ENCODE measurements around the gene TMEM94. TPM values are rescaled to one million over a fixed set of nuclear protein-coding genes. Genes with fewer than 3 reads are reported as not detected.

Gene TMEM94
- total and polyA plus RNA-seq, 2 of the 13 experiments (the other 11 are each of a cell fraction or from before 2014, with no cell fraction given), result 32.6 to 134 TPM

- TF ChIP-seq ZNF10 (CRISPR knock-in tag; IDR thresholded peaks at IDR 0.05; ENCODE audit: borderline replicate concordance, low read depth), result no peak
- TF ChIP-seq ARID3A (IDR thresholded peaks at IDR 0.05; ENCODE audit: low read depth, low read length), result no peak
- no peak for TF ChIP-seq KAT7 (CRISPR knock-in tag; IDR thresholded peaks at IDR 0.05; ENCODE audit: borderline replicate concordance)
- no peak for TF ChIP-seq BCL3 (CRISPR knock-in tag; IDR thresholded peaks at IDR 0.05)
- no peak for TF ChIP-seq ZNF562 (CRISPR knock-in tag; IDR thresholded peaks at IDR 0.05; ENCODE audit: borderline replicate concordance)
- TF ChIP-seq FOXJ3 (CRISPR knock-in tag; IDR thresholded peaks at IDR 0.05; ENCODE audit: borderline replicate concordance), result no peak
- no peak for TF ChIP-seq ZBTB7A (CRISPR knock-in tag; IDR thresholded peaks at IDR 0.05)
- TF ChIP-seq FOXP1 (IDR thresholded peaks at IDR 0.05), result no peak
- no peak for TF ChIP-seq FOXP1 (CRISPR knock-in tag; IDR thresholded peaks at IDR 0.05)
- TF ChIP-seq DMTF1 (CRISPR knock-in tag; IDR thresholded peaks at IDR 0.05), result no peak
- TF ChIP-seq ZNF746 (CRISPR knock-in tag; IDR thresholded peaks at IDR 0.05), result no peak
- TF ChIP-seq CCAR2 (optimal IDR thresholded peaks at IDR 0.05; ENCODE audit: low read depth, low read length), result no peak
- TF ChIP-seq RERE (CRISPR knock-in tag; IDR thresholded peaks at IDR 0.05; ENCODE audit: low read depth), result no peak
- no peak for TF ChIP-seq MBNL3 (CRISPR knock-in tag; conservative IDR thresholded peaks at IDR 0.05)
- TF ChIP-seq HBP1 (CRISPR knock-in tag; IDR thresholded peaks at IDR 0.05; ENCODE audit: low read depth), result no peak
Measured at GRCh38 chr17:75502072-75502720, 45.8 kb downstream of the TMEM94 start (continued).

Data from HepG2 (cell line).